GM18508 (cell line): ENCODE measurements around the gene PARD3B.

ENCODE experiments used
- ATAC-seq: cut with Tn5 transposase; IDR thresholded peaks from one replicate; pipeline ENCODE4 v1.9.1; 2021; ENCODE audit warnings: moderate number of reproducible peaks; ENCODE audit not compliant: insufficient read depth, unreplicated experiment

PARD3B gene

DNA sequence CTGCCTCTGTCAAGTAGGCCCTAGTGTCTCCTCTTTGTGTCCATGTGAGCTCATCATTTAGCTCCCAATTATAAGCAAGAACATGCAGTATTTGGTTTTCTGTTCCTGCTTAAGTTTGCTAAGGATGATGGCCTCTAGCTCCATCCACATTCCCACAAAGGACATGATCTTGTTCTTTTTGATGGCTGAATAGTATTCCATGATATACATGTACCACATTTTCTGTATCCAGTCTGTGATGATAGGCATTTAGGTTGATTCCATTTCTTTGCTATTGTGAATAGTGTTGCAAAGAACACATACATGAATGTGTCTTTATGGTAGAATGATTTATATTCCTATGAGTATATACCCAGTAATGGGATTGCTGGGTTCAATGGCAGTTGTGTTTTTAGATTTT is 263.2 kb downstream of the PARD3B start:
- no peak for ATAC-seq

GRCh38 chr2:204824751-204825453 is 279.6 kb downstream of the PARD3B start:
- no peak for ATAC-seq

DNA sequence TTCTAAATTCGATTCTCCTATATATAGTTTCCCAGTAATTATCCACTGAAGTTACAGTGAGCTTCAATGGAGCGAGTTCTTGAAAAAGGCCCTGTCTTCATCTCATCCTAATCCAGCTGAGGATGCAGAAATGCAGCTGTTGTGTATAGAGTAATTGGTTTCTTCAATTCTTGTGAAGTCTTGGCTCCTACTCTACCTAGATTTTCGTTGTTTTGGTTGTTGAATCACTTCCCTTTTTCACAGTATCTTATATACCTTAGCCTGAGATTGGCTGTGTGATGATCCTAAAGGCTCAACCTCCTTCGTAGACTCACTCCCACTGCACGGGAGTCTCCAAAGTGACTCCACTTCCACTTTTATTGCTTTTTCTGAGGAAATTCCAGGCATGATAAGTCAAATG is 280.4 kb downstream of the PARD3B start:
- no peak for ATAC-seq

GRCh38 chr2:204827701-204828590 is 282.7 kb downstream of the PARD3B start:
- ATAC-seq = no peak

DNA sequence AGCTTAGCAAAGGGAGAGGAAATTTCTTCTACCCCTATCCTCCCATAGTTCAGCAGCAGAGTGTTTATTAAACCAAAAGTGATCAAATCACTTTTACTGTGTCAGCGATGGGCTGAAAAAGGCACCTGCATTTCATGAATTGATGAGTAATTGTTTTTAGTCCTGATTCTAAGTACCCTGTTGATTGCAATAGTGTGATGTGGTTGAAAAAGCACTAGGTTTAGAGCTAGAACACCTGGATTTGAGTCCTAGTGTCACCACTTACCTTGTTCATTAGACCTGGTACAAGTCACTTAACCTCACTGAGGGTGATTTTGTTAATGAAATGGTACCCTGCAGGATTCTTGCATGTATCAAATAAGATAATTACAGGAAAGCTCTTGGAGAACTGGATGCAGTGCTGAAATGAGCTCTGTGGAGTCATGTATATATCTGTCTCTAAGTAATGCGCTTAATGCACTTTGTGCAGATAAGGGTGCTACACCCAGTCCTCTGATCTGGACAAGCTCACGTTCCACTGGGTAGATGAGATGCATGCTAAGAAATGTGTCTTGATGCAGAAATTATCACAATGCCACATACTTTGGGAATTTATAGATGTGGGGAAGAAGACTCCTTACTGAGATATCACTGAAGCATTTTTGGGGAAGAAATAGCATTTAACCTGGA is 289.6 kb downstream of the PARD3B start:
- no peak for ATAC-seq

DNA sequence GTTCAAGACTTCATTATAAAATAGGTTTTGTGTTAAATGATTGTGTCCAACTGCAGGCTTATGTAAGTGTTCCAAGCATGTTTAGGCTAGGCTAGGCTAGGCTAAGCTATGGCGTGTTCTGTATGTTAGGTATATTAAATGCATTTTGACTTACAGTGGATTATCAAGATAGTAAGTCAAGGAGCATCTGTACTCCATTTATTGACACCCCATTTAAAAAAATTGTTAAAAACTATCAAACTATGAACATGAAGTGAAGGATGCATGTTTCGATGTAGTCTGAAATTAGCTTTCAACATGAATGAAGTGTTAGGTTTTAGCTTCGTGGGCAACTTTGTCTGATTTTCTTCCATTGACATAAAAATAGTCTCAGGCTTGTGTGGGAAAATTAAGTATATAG is 290.5 kb downstream of the PARD3B start:
- ATAC-seq = no peak

- no peak for ATAC-seq
These were observed 295.2 kb downstream of the PARD3B start for GRCh38 chr2:204840504-204840903.

- ATAC-seq = no peak
These were observed 296.8 kb downstream of the PARD3B start for GRCh38 chr2:204842068-204842467.

- ATAC-seq = no peak
These were observed 297.6 kb downstream of the PARD3B start for GRCh38 chr2:204842661-204843485.

- no peak for ATAC-seq
These were observed 301.2 kb downstream of the PARD3B start for GRCh38 chr2:204846471-204846870.

DNA sequence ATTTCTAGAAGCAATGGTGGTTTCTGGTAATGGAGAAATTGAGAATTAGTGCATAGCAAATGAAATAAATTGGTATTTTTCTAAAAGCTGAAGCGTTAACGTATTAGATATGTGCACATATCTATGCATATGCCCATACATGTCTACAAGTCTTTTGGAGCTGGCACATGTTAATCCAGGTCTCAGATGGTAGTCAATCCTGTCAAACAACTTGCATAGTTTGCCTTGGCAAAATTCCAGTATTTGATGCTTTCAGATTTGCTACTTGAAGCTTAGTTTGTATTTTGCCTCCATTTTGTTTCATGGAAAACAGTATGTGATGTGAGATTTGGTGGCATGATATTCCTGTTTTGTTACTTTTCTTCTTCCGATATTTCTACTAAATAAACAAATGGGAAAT is 304.6 kb downstream of the PARD3B start:
- ATAC-seq = no peak

GRCh38 chr2:204850581-204850980 is 305.3 kb downstream of the PARD3B start:
- ATAC-seq = no peak

GRCh38 chr2:204853905-204854304 is 308.6 kb downstream of the PARD3B start:
- ATAC-seq = no peak

GRCh38 chr2:204860274-204860673 is 315.0 kb downstream of the PARD3B start:
- no peak for ATAC-seq

DNA sequence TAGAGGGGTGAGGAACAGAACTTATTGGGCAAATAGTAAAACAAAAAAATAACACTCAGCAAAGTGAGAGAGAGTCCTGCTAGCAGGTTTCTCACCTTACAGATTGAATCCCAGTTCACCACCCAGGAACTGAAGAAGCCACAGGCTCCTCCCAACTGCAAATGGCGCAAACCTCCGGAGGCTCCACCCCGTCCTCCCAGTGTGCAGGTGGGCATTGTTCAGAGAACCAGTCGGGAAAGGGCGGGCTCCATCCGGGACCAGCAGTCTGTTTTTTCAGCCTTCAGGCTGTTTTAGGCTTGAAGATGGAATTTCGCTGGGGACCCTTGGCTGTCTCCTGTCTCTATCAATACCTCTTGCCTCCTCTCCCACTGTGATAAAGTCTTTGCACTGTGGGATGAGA is 317.5 kb downstream of the PARD3B start:
- no peak for ATAC-seq

- ATAC-seq = no peak
These were observed 318.1 kb downstream of the PARD3B start for GRCh38 chr2:204863336-204863735.

GRCh38 chr2:204869132-204869823 is 324.0 kb downstream of the PARD3B start:
- no peak for ATAC-seq

DNA sequence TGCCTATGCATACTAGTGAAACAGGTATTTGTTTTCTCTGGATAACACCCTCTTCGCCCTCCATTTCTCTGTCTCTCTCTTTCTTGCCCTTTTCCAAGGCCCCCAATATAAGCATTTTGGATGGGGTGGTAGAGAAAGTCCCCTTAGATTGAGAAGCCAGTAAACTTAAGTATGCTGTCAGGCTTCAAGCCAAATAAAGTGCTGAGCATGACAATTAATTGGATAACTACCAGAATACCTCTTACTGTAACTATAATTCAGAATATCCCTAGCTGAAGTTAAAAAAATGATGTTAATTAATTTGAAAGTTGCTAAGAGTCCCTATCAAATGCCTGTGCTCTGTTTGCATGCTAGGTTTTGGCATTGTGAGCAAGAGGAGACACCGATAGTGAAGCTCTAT is 324.8 kb downstream of the PARD3B start:
- ATAC-seq = no peak

GRCh38 chr2:204871231-204871953 is 326.1 kb downstream of the PARD3B start:
- no peak for ATAC-seq
